ENCODE results near the gene FMN1.

DNA sequence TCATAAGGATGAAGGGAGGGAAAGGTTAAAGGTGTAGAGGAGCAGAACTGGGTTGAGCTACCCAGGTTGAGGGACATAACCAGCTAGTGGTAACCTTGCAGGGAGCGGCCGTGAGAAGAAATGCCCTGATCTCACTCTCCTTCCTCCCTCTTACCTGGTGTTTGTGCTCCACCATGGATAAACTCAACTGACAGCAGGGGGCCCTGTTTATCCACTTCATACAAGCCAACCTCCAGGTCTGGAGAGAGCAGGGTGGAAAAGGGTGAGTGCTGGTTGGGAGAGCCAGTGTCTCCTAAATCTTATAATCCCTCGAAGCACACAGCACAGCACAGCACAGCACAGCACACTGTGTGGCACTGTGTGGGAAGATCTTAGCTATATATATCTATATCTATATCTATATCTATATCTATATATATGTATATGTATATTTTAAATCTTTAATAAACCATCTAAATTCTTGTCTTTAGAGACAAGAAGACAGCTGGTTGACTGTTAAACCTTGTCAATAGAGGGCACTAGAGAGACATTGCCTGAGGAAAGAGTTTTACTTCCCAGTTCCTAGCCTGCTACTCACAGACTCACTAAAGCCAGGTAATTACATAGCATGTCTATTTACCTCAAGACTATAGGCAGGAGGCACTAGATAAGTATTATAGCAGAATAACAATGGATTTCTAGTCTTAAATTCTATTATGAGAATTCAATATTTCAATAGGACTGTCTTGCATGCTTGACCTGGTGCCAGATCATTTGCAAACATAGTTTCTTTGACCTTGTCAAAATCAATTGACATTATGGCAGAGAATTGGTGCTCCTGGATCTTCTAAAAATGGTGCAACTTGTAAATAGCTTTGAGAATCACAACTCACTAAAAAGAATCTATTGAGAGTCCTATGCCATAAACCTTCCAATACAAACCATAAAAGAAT, 21.7 kb upstream of the FMN1 start:
- no peak for TF ChIP-seq RARB (CRISPR knock-in tag; IDR thresholded peaks at IDR 0.05)
- no peak for TF ChIP-seq POLR2A (IDR thresholded peaks at IDR 0.05; ENCODE audit: low read length)
- TF ChIP-seq, protein P1, sequence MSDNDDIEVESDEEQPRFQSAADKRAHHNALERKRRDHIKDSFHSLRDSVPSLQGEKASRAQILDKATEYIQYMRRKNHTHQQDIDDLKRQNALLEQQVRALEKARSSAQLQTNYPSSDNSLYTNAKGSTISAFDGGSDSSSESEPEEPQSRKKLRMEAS (IDR thresholded peaks at IDR 0.05), result no peak
- TF ChIP-seq, protein P2, sequence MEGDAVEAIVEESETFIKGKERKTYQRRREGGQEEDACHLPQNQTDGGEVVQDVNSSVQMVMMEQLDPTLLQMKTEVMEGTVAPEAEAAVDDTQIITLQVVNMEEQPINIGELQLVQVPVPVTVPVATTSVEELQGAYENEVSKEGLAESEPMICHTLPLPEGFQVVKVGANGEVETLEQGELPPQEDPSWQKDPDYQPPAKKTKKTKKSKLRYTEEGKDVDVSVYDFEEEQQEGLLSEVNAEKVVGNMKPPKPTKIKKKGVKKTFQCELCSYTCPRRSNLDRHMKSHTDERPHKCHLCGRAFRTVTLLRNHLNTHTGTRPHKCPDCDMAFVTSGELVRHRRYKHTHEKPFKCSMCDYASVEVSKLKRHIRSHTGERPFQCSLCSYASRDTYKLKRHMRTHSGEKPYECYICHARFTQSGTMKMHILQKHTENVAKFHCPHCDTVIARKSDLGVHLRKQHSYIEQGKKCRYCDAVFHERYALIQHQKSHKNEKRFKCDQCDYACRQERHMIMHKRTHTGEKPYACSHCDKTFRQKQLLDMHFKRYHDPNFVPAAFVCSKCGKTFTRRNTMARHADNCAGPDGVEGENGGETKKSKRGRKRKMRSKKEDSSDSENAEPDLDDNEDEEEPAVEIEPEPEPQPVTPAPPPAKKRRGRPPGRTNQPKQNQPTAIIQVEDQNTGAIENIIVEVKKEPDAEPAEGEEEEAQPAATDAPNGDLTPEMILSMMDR (IDR thresholded peaks at IDR 0.05), result peak; percentile 72
- TF ChIP-seq CHD4 (IDR thresholded peaks at IDR 0.05; ENCODE audit: borderline replicate concordance), result no peak
- TF ChIP-seq EP300 (IDR thresholded peaks at IDR 0.05), result no peak
- TF ChIP-seq, protein P3, sequence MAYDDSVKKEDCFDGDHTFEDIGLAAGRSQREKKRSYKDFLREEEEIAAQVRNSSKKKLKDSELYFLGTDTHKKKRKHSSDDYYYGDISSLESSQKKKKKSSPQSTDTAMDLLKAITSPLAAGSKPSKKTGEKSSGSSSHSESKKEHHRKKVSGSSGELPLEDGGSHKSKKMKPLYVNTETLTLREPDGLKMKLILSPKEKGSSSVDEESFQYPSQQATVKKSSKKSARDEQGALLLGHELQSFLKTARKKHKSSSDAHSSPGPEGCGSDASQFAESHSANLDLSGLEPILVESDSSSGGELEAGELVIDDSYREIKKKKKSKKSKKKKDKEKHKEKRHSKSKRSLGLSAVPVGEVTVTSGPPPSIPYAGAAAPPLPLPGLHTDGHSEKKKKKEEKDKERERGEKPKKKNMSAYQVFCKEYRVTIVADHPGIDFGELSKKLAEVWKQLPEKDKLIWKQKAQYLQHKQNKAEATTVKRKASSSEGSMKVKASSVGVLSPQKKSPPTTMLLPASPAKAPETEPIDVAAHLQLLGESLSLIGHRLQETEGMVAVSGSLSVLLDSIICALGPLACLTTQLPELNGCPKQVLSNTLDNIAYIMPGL (CRISPR knock-in tag; IDR thresholded peaks at IDR 0.05; ENCODE audit: borderline replicate concordance), result no peak

Data from A549 (cell line).